H1 (cell line): ENCODE measurements around the gene COL4A1. TPM values are rescaled to one million over a fixed set of nuclear protein-coding genes. Genes with fewer than 3 reads are reported as not detected.

Experiments
- CTCF ChIA-PET: fragments of 300-600 bp; sonication (Branson Sonifier 250); formaldehyde crosslinking; loops from one replicate; lab custom pipeline; 2021; ENCODE audit not compliant: partially characterized antibody; lab: Charles Lee
- POLR2A ChIA-PET: fragments of 300-600 bp; sonication (Branson Sonifier 250); formaldehyde crosslinking; loops from one replicate; lab custom pipeline; 2021; ENCODE audit warnings: inconsistent platforms; ENCODE audit not compliant: partially characterized antibody; lab: Charles Lee
- DNase-seq, 2 experiments: peaks; one replicate each; pipeline versions ENCODE4 v3.0.0 to v3.0.0-alpha.2; 2010 to 2022; ENCODE audit warnings: low spot score in 2 of 2, low read depth in 1 of 2, mixed read lengths in 1 of 2
- FAIRE-seq: peaks from 2 replicates; lab custom pipeline; 2011; peaks lifted over from hg19 to GRCh38; lab: Jason Lieb, UNC
- H2AFZ ChIP-seq: 2 replicates; pipeline ENCODE4 v1.8.1; 2012; ENCODE audit warnings: low read length, inconsistent platforms
- H2AK5ac ChIP-seq: 2 replicates; pipeline ENCODE4 v1.6.1; 2013; ENCODE audit warnings: low read depth, low read length
- H2BK120ac ChIP-seq: replicated peaks from 2 replicates; pipeline ENCODE3; 2013; ENCODE audit warnings: low read depth, low read length, inconsistent platforms
- H2BK12ac ChIP-seq: 2 replicates; pipeline ENCODE4 v1.6.1; 2013; ENCODE audit warnings: low read depth, low read length
- H2BK15ac ChIP-seq: 2 replicates; pipeline ENCODE4 v1.6.1; 2013; ENCODE audit warnings: low read length
- H2BK20ac ChIP-seq: 2 replicates; pipeline ENCODE4 v1.6.1; 2013; ENCODE audit warnings: low read length
- H2BK5ac ChIP-seq: 2 replicates; pipeline ENCODE4 v1.6.1; 2013; ENCODE audit warnings: low read depth, low read length
- H3K14ac ChIP-seq: 2 replicates; pipeline ENCODE4 v1.6.1; 2013; ENCODE audit warnings: inconsistent platforms; ENCODE audit not compliant: insufficient read length
- H3K18ac ChIP-seq: 2 replicates; pipeline ENCODE4 v1.6.1; 2013; ENCODE audit warnings: low read length; ENCODE audit errors: extremely low read depth
- H3K23ac ChIP-seq: 2 replicates; pipeline ENCODE4 v1.6.1; 2013; ENCODE audit warnings: inconsistent platforms; ENCODE audit not compliant: insufficient read length
- H3K23me2 ChIP-seq: 2 replicates; pipeline ENCODE4 v1.6.1; 2013; ENCODE audit warnings: low read depth, low read length
- H3K27ac ChIP-seq: 2 replicates; pipeline ENCODE4 v1.6.1; 2011; ENCODE audit warnings: low read depth, low read length, inconsistent platforms
- H3K27me3 ChIP-seq, 4 experiments: replicated peaks in 1 of 4; 1 replicate in 1 of 4; 2 replicates in 3 of 4; pipeline versions ENCODE4 v1.6.1 to v1.8.1; 2011 to 2013; ENCODE audit warnings: low read length in 3 of 4, mild to moderate bottlenecking in 3 of 4, inconsistent platforms in 2 of 4, mixed read lengths in 2 of 4, moderate library complexity in 1 of 4; ENCODE audit not compliant: control insufficient read depth in 3 of 4, insufficient read depth in 3 of 4; ENCODE audit errors: extremely low read depth in 1 of 4
- H3K36me3 ChIP-seq, 4 experiments: 2 replicates each; pipeline versions ENCODE4 v1.6.1 to v1.8.1; 2011 to 2013; ENCODE audit warnings: mild to moderate bottlenecking in 4 of 4, low read length in 3 of 4, moderate library complexity in 2 of 4, control low read depth in 1 of 4, inconsistent platforms in 1 of 4; ENCODE audit not compliant: insufficient read depth in 4 of 4, control insufficient read depth in 2 of 4
- H3K4ac ChIP-seq: replicated peaks from 2 replicates; pipeline ENCODE3; 2013; ENCODE audit warnings: low read length, low read depth, mixed read lengths, inconsistent platforms; ENCODE audit not compliant: insufficient read length
- H3K4me1 ChIP-seq, 4 experiments: replicated peaks in 1 of 4; 1 replicate in 1 of 4; 2 replicates in 3 of 4; pipeline versions ENCODE4 v1.6.1 to v1.8.1; 2011 to 2013; ENCODE audit warnings: low read length in 3 of 4, inconsistent platforms in 2 of 4, mixed read lengths in 1 of 4; ENCODE audit not compliant: insufficient read depth in 4 of 4, control insufficient read depth in 3 of 4
- H3K4me2 ChIP-seq, 2 experiments: 2 replicates each; pipeline versions ENCODE4 v1.6.1 to v1.8.1; 2011 to 2013; ENCODE audit warnings: low read depth in 2 of 2, low read length in 2 of 2, control low read depth in 1 of 2, inconsistent platforms in 1 of 2, mild to moderate bottlenecking in 1 of 2; ENCODE audit not compliant: insufficient read depth in 1 of 2
- H3K4me3 ChIP-seq, 4 experiments: fragments of 200-600, 300-600 bp in 1 of 4; sonication (generic), shearing (Covaris generic), sonication (Bioruptor Twin) in 1 of 4; 2 replicates each; pipeline versions ENCODE4 v1.5.1 to v1.8.1; 2011 to 2016; ENCODE audit warnings: low read length in 4 of 4, low read depth in 3 of 4, control low read depth in 2 of 4, inconsistent platforms in 2 of 4, mild to moderate bottlenecking in 2 of 4, mixed read lengths in 1 of 4, moderate library complexity in 1 of 4; ENCODE audit not compliant: insufficient read depth in 2 of 4; ENCODE audit errors: extremely low read depth in 1 of 4
- H3K56ac ChIP-seq: replicated peaks from 2 replicates; pipeline ENCODE3; 2013; ENCODE audit warnings: low read depth, mild to moderate bottlenecking, mixed read lengths, low read length, inconsistent platforms; ENCODE audit not compliant: insufficient read length
- H3K79me1 ChIP-seq: 2 replicates; pipeline ENCODE4 v1.6.1; 2013; ENCODE audit warnings: low read depth, low read length, control low read depth
- H3K79me2 ChIP-seq, 2 experiments: 2 replicates each; pipeline versions ENCODE4 v1.6.1 to v1.8.1; 2012 to 2013; ENCODE audit warnings: low read length in 2 of 2, mild to moderate bottlenecking in 2 of 2, inconsistent platforms in 1 of 2; ENCODE audit not compliant: insufficient read depth in 2 of 2, control insufficient read depth in 1 of 2
- H3K9ac ChIP-seq, 4 experiments: replicated peaks in 1 of 4; 1 replicate in 1 of 4; 2 replicates in 3 of 4; pipeline versions ENCODE4 v1.6.1 to v1.8.1; 2011 to 2013; ENCODE audit warnings: low read depth in 3 of 4, low read length in 3 of 4, control low read depth in 2 of 4, mild to moderate bottlenecking in 2 of 4, moderate library complexity in 2 of 4, inconsistent platforms in 1 of 4; ENCODE audit errors: extremely low read depth in 1 of 4
- H3K9me3 ChIP-seq, 2 experiments: 2 replicates each; pipeline versions ENCODE4 v1.6.1 to v1.8.1; 2012 to 2013; ENCODE audit warnings: mild to moderate bottlenecking in 2 of 2, moderate library complexity in 2 of 2, control low read depth in 1 of 2, inconsistent platforms in 1 of 2, low read depth in 1 of 2, low read length in 1 of 2, mixed read lengths in 1 of 2; ENCODE audit not compliant: insufficient read depth in 2 of 2
- H4K20me1 ChIP-seq, 2 experiments: replicated peaks in 1 of 2; 2 replicates each; pipeline versions ENCODE3 to v1.8.1; 2011 to 2013; ENCODE audit warnings: inconsistent platforms in 2 of 2, low read length in 2 of 2, mild to moderate bottlenecking in 1 of 2; ENCODE audit not compliant: insufficient read depth in 2 of 2, control insufficient read depth in 1 of 2
- H4K5ac ChIP-seq: 2 replicates; pipeline ENCODE4 v1.6.1; 2013; ENCODE audit warnings: low read length, low read depth, mixed read lengths, inconsistent platforms; ENCODE audit not compliant: insufficient read length
- H4K8ac ChIP-seq: 2 replicates; pipeline ENCODE4 v1.8.0; 2013; ENCODE audit warnings: mild to moderate bottlenecking, moderate library complexity, low read length, inconsistent platforms; ENCODE audit not compliant: insufficient read depth; ENCODE audit errors: extremely low read depth
- H4K91ac ChIP-seq: replicated peaks from 2 replicates; pipeline ENCODE3; 2013; ENCODE audit warnings: low read length, mixed read lengths, inconsistent platforms; ENCODE audit not compliant: insufficient read length
- ATF3 ChIP-seq: IDR thresholded peaks from 2 replicates; pipeline ENCODE4 v1.6.1; 2011; ENCODE audit warnings: low read depth, mild to moderate bottlenecking, low read length; ENCODE audit not compliant: insufficient read depth
- CBX5 ChIP-seq: fragments of 300-800, 300-1000 bp; sonication (generic); IDR thresholded peaks from 2 replicates; pipeline ENCODE4 v1.7.1; 2016; ENCODE audit warnings: antibody characterized with exemption, low read length, low read depth
- EGR1 ChIP-seq: IDR thresholded peaks from 2 replicates; pipeline ENCODE4 v1.6.1; 2011; ENCODE audit warnings: low read depth, low read length, borderline replicate concordance
- GABPA ChIP-seq: IDR thresholded peaks from 2 replicates; pipeline ENCODE4 v1.6.1; 2011; ENCODE audit warnings: mild to moderate bottlenecking, low read length, moderate library complexity, borderline replicate concordance; ENCODE audit not compliant: insufficient read depth
- HDAC6 ChIP-seq: IDR thresholded peaks from one replicate; pipeline ENCODE4 v1.7.1; 2012; ENCODE audit warnings: low read depth, mild to moderate bottlenecking, inconsistent platforms, low read length, moderate library complexity
- RNF2 ChIP-seq: fragments of 200-900, 300-1000 bp; sonication (generic); IDR thresholded peaks from 2 replicates; pipeline ENCODE4 v1.7.1; 2016; ENCODE audit warnings: borderline replicate concordance, low read depth, mild to moderate bottlenecking, antibody characterized with exemption, low read length; ENCODE audit not compliant: poor library complexity, severe bottlenecking; ENCODE audit errors: missing control alignments
- SAP30 ChIP-seq: fragments of 300-600 bp; sonication (generic); IDR thresholded peaks from 2 replicates; pipeline ENCODE4 v1.7.1; 2012; ENCODE audit warnings: low read length, moderate library complexity, mild to moderate bottlenecking, inconsistent platforms; ENCODE audit not compliant: insufficient read depth, insufficient replicate concordance
- SIN3A ChIP-seq, 2 experiments: IDR thresholded peaks in 1 of 2; conservative IDR thresholded peaks in 1 of 2; 2 replicates each; pipeline ENCODE4 v1.6.1; 2011 to 2012; ENCODE audit warnings: low read length in 2 of 2, improper control_type of control experiment in 1 of 2, low read depth in 1 of 2, mild to moderate bottlenecking in 1 of 2
- SRF ChIP-seq: IDR thresholded peaks from 2 replicates; pipeline ENCODE4 v1.6.1; 2011; ENCODE audit warnings: mild to moderate bottlenecking, low read depth, low read length, moderate library complexity
- TAF1 ChIP-seq: IDR thresholded peaks from 2 replicates; pipeline ENCODE4 v1.6.1; 2011; ENCODE audit warnings: mild to moderate bottlenecking, low read depth, low read length
- WGBS, 2 experiments: shearing (Covaris generic) in 1 of 2; methylation state at CpG; one replicate each; pipeline versions ENCODE4 v1.1.6 to v1.1.7; 2013 to 2015; ENCODE audit warnings: low lambda C conversion rate in 2 of 2, mixed read lengths in 2 of 2, inconsistent platforms in 1 of 2, low coverage in 1 of 2, missing lambda C conversion rate in 1 of 2; ENCODE audit not compliant: insufficient replicate concordance in 2 of 2, insufficient coverage in 1 of 2, insufficient read length in 1 of 2; ENCODE audit errors: extremely low coverage in 1 of 2, missing lambda C conversion rate in 1 of 2; 5-methylcytosine and 5-hydroxymethylcytosine counted together
- polyA plus RNA-seq, 7 experiments: library from polyadenylated mRNA; depleted of rRNA in 3 of 7; stranded (reverse) in 5 of 7; unstranded in 2 of 7; fragments of >200 nt in 5 of 7; fragments of 200-250 nt in 2 of 7; gene quantifications; 1 replicate in 5 of 7; 2 replicates in 1 of 7; 4 replicates in 1 of 7; pipeline versions ENCODE4 v1.2.1 to v1.2.3, GENCODE V29; 2011 to 2013; ENCODE audit warnings: missing spikeins in 2 of 7, mixed read lengths in 2 of 7
- total RNA-seq: library from RNA; stranded (reverse); fragmentation: NEBNext Ultra II Directional; extraction: Animal tissue kit (Norgen Biotek cat#: 25700); gene quantifications from 2 replicates; pipeline ENCODE4 v1.2.1, GENCODE V29; 2021

COL4A1 gene
- total and polyA plus RNA-seq, 2 of the 8 experiments (the other 6 are each of a cell fraction or from before 2014, with no cell fraction given) = 30.7 to 82.0 TPM

GRCh38 chr13:110195547-110196485 is 111.1 kb downstream of the COL4A1 start:
- Histone ChIP-seq H3K23me2 (no peaks in the 10 kb centered on the region), H3K56ac (no peak overlapping the region), H3K14ac (no peak overlapping the region), H2BK20ac (no peak overlapping the region), H3K4me1 (no peaks in the 10 kb centered on the region), H3K79me1 (no peaks in the 10 kb centered on the region), H2BK5ac (no peak overlapping the region), H2BK15ac (no peak overlapping the region), H4K8ac (no peak overlapping the region), H2AFZ (no peak overlapping the region), H4K5ac (no peak overlapping the region), H3K4me2 (no peak overlapping the region), H4K20me1 (no peaks in the 10 kb centered on the region), H3K27ac (no peak overlapping the region), H3K79me2 (no peaks in the 10 kb centered on the region), H2BK12ac (no peak overlapping the region), H3K23ac (no peak overlapping the region), H3K27me3 (no peaks in the 10 kb centered on the region), H3K9me3 (no peaks in the 10 kb centered on the region), H3K36me3 (peaks cover 0 to 14% (median 0%) of the 10 kb centered on the region in 4 experiments; a peak in 3 of 8 replicates), H3K4ac (no peak overlapping the region), H3K4me3 (no peak overlapping the region), H3K9ac (no peak overlapping the region), H3K18ac (no peak overlapping the region), H4K91ac (no peak overlapping the region), H2BK120ac (no peak overlapping the region), H2AK5ac (no peak overlapping the region)
- POLR2A ChIA-PET = no interaction called here
- CTCF ChIA-PET = interaction anchor here (0.6 to 0.9 kb wide), 3 partner anchors 9 to 1117 kb away, joined by 3 to 4 read pairs (median 3); no protein-coding TSS in a partner anchor
- no peak for FAIRE-seq
- no peak for DNase-seq
- 75% methylated on average over 8 of the region's 8 CpGs; no CpG with 5 or more reads in 1 of the 2 experiments for WGBS, 2 experiments
- TF ChIP-seq GABPA (no peak), SIN3A (conservative IDR thresholded peaks at IDR 0.05 in 1 of 2, IDR thresholded peaks at IDR 0.05 in 1 of 2; ENCODE audit: low read depth in 1 of 2, low read length in 2 of 2) (no peak), HDAC6 (no peak), EGR1 (no peak), RNF2 (no peak), SAP30 (no peak), ATF3 (no peak), TAF1 (no peak), CBX5 (no peak), SRF (no peak)
